ENCODE measurements around the gene GPBAR1. TPM values are rescaled to one million over a fixed set of nuclear protein-coding genes. Genes with fewer than 3 reads are reported as not detected.
"Not testable (repeated sequence)": the region's sequence is repeated elsewhere in the genome, so short reads cannot be mapped to it uniquely, and the experiment has no call there.

The GPBAR1 gene
- total and polyA plus RNA-seq, 2 experiments from 2014 or later = 0.44 TPM; not detected in 1

DNA sequence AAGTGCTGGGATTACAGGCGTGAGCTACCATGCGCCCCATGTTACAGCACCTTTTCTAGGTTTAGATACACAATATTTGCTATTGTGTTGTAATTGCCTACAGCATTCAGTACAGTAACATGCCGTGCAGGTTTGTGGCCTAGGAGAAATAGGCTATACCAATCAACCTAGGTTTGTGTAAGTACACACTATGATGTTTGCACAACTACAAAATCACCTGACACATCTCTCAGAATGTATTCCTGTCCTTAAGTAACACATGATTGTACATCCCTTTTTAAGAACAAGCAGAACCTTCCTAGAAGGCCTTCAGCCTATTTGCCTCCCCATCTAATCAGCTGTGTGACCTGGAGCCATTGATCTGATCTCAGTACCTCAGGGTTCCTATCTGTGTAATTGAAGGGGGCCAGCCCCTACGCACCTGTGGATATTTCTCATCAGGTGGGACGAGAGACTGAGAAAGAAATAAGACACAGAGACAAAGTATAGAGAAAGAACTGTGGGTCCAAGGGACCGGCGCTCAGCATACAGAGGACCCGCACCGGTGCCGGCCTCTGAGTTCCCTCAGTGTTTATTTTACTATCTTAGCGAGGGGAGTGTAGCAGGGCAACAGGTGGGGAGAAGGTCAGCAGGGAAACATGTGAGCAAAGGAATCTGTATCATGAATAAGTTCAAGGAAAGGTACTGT is 50.2 kb downstream of the GPBAR1 start:
- H4K20me1 ChIP-seq (replicated peaks; ENCODE audit: insufficient read depth) = no peaks in the 10 kb centered on the region; the same call in 1 of the 2 replicates
- DNase-seq (ENCODE audit: low spot score) (no peak), ATAC-seq (no peak)
- Mint-ChIP-seq H3K4me3 (no peak overlapping the region), H3K4me1 (no peaks in the 10 kb centered on the region), H3K9me3 (0 out of 3 replicates have a peak, but pooled peaks cover 3% of the 10 kb centered on the region), H3K27me3 (ENCODE audit: insufficient read depth, low read depth, poor library complexity) (peaks cover 1% of the 10 kb centered on the region), H3K27ac (no peak overlapping the region), H3K36me3 (ENCODE audit: low read depth) (no peaks in the 10 kb centered on the region)
- no peaks in the 10 kb centered on the region for H3F3A ChIP-seq (replicated peaks; ENCODE audit: low read depth)
- H3K4me1 ChIP-seq (ENCODE audit: insufficient read depth) = 0 out of 2 replicates have a peak, but pooled peaks cover 3% of the 10 kb centered on the region
- no peaks in the 10 kb centered on the region for H3K79me2 ChIP-seq (replicated peaks; ENCODE audit: insufficient read depth)
- no peak overlapping the region for H3K4me3 ChIP-seq
- H3K4me2 ChIP-seq = no peak overlapping the region
- no peaks in the 10 kb centered on the region for H3K27me3 ChIP-seq (ENCODE audit: insufficient read depth)
- TF ChIP-seq, protein P1, sequence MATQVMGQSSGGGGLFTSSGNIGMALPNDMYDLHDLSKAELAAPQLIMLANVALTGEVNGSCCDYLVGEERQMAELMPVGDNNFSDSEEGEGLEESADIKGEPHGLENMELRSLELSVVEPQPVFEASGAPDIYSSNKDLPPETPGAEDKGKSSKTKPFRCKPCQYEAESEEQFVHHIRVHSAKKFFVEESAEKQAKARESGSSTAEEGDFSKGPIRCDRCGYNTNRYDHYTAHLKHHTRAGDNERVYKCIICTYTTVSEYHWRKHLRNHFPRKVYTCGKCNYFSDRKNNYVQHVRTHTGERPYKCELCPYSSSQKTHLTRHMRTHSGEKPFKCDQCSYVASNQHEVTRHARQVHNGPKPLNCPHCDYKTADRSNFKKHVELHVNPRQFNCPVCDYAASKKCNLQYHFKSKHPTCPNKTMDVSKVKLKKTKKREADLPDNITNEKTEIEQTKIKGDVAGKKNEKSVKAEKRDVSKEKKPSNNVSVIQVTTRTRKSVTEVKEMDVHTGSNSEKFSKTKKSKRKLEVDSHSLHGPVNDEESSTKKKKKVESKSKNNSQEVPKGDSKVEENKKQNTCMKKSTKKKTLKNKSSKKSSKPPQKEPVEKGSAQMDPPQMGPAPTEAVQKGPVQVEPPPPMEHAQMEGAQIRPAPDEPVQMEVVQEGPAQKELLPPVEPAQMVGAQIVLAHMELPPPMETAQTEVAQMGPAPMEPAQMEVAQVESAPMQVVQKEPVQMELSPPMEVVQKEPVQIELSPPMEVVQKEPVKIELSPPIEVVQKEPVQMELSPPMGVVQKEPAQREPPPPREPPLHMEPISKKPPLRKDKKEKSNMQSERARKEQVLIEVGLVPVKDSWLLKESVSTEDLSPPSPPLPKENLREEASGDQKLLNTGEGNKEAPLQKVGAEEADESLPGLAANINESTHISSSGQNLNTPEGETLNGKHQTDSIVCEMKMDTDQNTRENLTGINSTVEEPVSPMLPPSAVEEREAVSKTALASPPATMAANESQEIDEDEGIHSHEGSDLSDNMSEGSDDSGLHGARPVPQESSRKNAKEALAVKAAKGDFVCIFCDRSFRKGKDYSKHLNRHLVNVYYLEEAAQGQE (IDR thresholded peaks at IDR 0.05; ENCODE audit: unreplicated experiment) = no peak
- TF ChIP-seq EZH2phosphoT487 (IDR thresholded peaks at IDR 0.05; ENCODE audit: unreplicated experiment) (no peak), POLR2AphosphoS5 (IDR thresholded peaks at IDR 0.05; ENCODE audit: low read depth) (no peak), CREB1 (CRISPR knock-in tag; IDR thresholded peaks at IDR 0.05; ENCODE audit: low read depth) (no peak), NANOG (IDR thresholded peaks at IDR 0.05; ENCODE audit: borderline replicate concordance) (no peak), ZNF331 (CRISPR knock-in tag; IDR thresholded peaks at IDR 0.05; ENCODE audit: low read depth) (no peak), EZH2 (IDR thresholded peaks at IDR 0.05; ENCODE audit: low read depth, unreplicated experiment) (no peak), ZNF114 (CRISPR knock-in tag; IDR thresholded peaks at IDR 0.05) (no peak), JUNB (IDR thresholded peaks at IDR 0.05; ENCODE audit: unreplicated experiment) (no peak)
- TF ChIP-seq, protein P2, sequence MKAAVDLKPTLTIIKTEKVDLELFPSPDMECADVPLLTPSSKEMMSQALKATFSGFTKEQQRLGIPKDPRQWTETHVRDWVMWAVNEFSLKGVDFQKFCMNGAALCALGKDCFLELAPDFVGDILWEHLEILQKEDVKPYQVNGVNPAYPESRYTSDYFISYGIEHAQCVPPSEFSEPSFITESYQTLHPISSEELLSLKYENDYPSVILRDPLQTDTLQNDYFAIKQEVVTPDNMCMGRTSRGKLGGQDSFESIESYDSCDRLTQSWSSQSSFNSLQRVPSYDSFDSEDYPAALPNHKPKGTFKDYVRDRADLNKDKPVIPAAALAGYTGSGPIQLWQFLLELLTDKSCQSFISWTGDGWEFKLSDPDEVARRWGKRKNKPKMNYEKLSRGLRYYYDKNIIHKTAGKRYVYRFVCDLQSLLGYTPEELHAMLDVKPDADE (IDR thresholded peaks at IDR 0.05) = no peak
- TF ChIP-seq, protein P3, sequence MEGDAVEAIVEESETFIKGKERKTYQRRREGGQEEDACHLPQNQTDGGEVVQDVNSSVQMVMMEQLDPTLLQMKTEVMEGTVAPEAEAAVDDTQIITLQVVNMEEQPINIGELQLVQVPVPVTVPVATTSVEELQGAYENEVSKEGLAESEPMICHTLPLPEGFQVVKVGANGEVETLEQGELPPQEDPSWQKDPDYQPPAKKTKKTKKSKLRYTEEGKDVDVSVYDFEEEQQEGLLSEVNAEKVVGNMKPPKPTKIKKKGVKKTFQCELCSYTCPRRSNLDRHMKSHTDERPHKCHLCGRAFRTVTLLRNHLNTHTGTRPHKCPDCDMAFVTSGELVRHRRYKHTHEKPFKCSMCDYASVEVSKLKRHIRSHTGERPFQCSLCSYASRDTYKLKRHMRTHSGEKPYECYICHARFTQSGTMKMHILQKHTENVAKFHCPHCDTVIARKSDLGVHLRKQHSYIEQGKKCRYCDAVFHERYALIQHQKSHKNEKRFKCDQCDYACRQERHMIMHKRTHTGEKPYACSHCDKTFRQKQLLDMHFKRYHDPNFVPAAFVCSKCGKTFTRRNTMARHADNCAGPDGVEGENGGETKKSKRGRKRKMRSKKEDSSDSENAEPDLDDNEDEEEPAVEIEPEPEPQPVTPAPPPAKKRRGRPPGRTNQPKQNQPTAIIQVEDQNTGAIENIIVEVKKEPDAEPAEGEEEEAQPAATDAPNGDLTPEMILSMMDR (conservative IDR thresholded peaks at IDR 0.05; ENCODE audit: low read depth in 2 of 2) = no peak
- H3K27ac ChIP-seq (ENCODE audit: low read depth) = no peak overlapping the region
- 0 out of 2 replicates have a peak overlapping the region, but pooled peaks have one; percentile 56 for H2AFZ ChIP-seq
- no peaks in the 10 kb centered on the region for H3K9me2 ChIP-seq (ENCODE audit: insufficient read depth)
- H3K36me3 ChIP-seq (ENCODE audit: insufficient read depth) = no peaks in the 10 kb centered on the region

DNA sequence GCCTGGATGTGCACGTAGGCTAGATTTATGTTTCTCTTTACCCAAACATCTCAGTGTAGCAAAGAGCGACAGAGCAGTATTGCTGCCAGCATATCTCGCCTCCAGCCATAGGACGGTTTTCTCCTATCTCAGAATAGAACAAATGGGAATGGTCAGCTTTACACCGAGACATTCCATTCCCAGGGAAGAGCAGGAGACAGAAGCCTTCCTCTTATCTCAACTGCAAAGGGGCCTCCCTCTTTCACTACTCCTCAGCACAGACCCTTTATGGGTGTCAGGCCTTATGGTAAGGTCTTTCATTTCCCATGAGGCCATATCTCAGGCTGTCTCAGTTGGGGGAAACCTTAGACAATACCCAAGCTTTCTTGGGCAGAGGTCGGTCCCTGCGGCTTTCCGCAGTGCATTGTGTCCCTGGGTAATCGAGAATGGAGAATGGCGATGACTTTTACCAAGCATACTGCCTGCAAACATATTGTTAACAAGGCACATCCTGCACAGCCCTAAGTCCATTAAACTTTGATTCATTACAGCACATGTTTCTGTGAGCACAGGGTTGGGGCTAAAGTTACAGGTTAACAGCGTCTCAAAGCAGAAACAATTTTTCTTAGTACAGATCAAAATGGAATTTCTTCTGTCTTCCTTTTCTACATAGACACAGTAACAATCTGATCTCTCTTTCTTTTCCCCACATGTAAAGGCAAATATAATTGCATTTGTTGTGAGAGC is 50.9 kb downstream of the GPBAR1 start:
- not testable (repeated sequence) for ATAC-seq; H3K4me1 ChIP-seq (ENCODE audit: insufficient read depth); H3K36me3 Mint-ChIP-seq (ENCODE audit: low read depth); H3K9me2 ChIP-seq (ENCODE audit: insufficient read depth); H3K4me1 Mint-ChIP-seq; H3K27ac Mint-ChIP-seq; H4K20me1 ChIP-seq (replicated peaks; ENCODE audit: insufficient read depth); H3K4me2 ChIP-seq; H3K79me2 ChIP-seq (replicated peaks; ENCODE audit: insufficient read depth); H3K27ac ChIP-seq (ENCODE audit: low read depth); H3F3A ChIP-seq (replicated peaks; ENCODE audit: low read depth); H3K4me3 Mint-ChIP-seq; H3K4me3 ChIP-seq; H3K27me3 Mint-ChIP-seq (ENCODE audit: insufficient read depth, low read depth, poor library complexity); H3K9me3 Mint-ChIP-seq; H3K36me3 ChIP-seq (ENCODE audit: insufficient read depth); H3K27me3 ChIP-seq (ENCODE audit: insufficient read depth); DNase-seq (ENCODE audit: low spot score)
- peak overlapping the region; percentile 80; the same call in 1 of the 2 replicates for H2AFZ ChIP-seq
